WTC11 (cell line): ENCODE data around the gene DSN1.

Experiments
- ETV6 ChIP-seq: sonication (generic); formaldehyde crosslinking; IDR thresholded peaks from 2 replicates; pipeline ENCODE4 v1.8.1; 2022; ENCODE audit warnings: mild to moderate bottlenecking, missing genetic modification reagents
- FOXJ3 ChIP-seq: sonication (generic); formaldehyde crosslinking; IDR thresholded peaks from 2 replicates; pipeline ENCODE4 v1.9.0; 2021; ENCODE audit warnings: missing genetic modification reagents, mild to moderate bottlenecking, borderline replicate concordance
- FOXK1 ChIP-seq: sonication (generic); formaldehyde crosslinking; IDR thresholded peaks from 2 replicates; pipeline ENCODE4 v1.8.0; 2022; ENCODE audit warnings: mild to moderate bottlenecking, moderate library complexity, missing genetic modification reagents
- FOXP1 ChIP-seq: sonication (generic); formaldehyde crosslinking; IDR thresholded peaks from 2 replicates; pipeline ENCODE4 v1.8.0; 2022; ENCODE audit warnings: missing genetic modification reagents, mild to moderate bottlenecking, moderate library complexity, borderline replicate concordance
- JUN ChIP-seq: sonication (generic); formaldehyde crosslinking; IDR thresholded peaks from 2 replicates; pipeline ENCODE4 v1.8.0; 2023; ENCODE audit warnings: mild to moderate bottlenecking, missing genetic modification reagents
- MLX ChIP-seq: sonication (generic); formaldehyde crosslinking; IDR thresholded peaks from 2 replicates; pipeline ENCODE4 v1.8.1; 2023; ENCODE audit warnings: mild to moderate bottlenecking, missing genetic modification reagents, moderate library complexity
- NR2C2 ChIP-seq: sonication (generic); formaldehyde crosslinking; IDR thresholded peaks from 2 replicates; pipeline ENCODE4 v1.8.0; 2022; ENCODE audit warnings: mild to moderate bottlenecking, missing genetic modification reagents
- NR3C1 ChIP-seq: sonication (generic); formaldehyde crosslinking; conservative IDR thresholded peaks from 2 replicates; pipeline ENCODE4 v1.8.1; 2023; ENCODE audit warnings: low read depth, mild to moderate bottlenecking, missing genetic modification reagents
- SMAD3 ChIP-seq: sonication (generic); formaldehyde crosslinking; IDR thresholded peaks from 2 replicates; pipeline ENCODE4 v1.8.0; 2022; ENCODE audit warnings: missing genetic modification reagents, mild to moderate bottlenecking, borderline replicate concordance
- SP1 ChIP-seq: sonication (generic); formaldehyde crosslinking; conservative IDR thresholded peaks from 2 replicates; pipeline ENCODE4 v1.8.1; 2022; ENCODE audit warnings: missing genetic modification reagents
- TF ChIP-seq, protein P1 (sequence below): fragments of 200-600 bp; IDR thresholded peaks from 2 replicates; pipeline ENCODE4 v1.8.0; 2022; ENCODE audit warnings: antibody characterized with exemption
- TF ChIP-seq, protein P2 (sequence below): sonication (generic); formaldehyde crosslinking; IDR thresholded peaks from 2 replicates; pipeline ENCODE4 v1.8.0; 2022; ENCODE audit warnings: mild to moderate bottlenecking, missing genetic modification reagents

- TF ChIP-seq MLX (no peak), SMAD3 (CRISPR knock-in tag) (no peak), FOXK1 (CRISPR knock-in tag) (no peak), FOXJ3 (CRISPR knock-in tag) (no peak), NR2C2 (no peak), JUN (CRISPR knock-in tag) (no peak), SP1 (CRISPR knock-in tag) (no peak), ETV6 (no peak), FOXP1 (no peak), NR3C1 (CRISPR knock-in tag) (no peak)
- TF ChIP-seq, protein P1, sequence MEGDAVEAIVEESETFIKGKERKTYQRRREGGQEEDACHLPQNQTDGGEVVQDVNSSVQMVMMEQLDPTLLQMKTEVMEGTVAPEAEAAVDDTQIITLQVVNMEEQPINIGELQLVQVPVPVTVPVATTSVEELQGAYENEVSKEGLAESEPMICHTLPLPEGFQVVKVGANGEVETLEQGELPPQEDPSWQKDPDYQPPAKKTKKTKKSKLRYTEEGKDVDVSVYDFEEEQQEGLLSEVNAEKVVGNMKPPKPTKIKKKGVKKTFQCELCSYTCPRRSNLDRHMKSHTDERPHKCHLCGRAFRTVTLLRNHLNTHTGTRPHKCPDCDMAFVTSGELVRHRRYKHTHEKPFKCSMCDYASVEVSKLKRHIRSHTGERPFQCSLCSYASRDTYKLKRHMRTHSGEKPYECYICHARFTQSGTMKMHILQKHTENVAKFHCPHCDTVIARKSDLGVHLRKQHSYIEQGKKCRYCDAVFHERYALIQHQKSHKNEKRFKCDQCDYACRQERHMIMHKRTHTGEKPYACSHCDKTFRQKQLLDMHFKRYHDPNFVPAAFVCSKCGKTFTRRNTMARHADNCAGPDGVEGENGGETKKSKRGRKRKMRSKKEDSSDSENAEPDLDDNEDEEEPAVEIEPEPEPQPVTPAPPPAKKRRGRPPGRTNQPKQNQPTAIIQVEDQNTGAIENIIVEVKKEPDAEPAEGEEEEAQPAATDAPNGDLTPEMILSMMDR, result no peak
- TF ChIP-seq, protein P2, sequence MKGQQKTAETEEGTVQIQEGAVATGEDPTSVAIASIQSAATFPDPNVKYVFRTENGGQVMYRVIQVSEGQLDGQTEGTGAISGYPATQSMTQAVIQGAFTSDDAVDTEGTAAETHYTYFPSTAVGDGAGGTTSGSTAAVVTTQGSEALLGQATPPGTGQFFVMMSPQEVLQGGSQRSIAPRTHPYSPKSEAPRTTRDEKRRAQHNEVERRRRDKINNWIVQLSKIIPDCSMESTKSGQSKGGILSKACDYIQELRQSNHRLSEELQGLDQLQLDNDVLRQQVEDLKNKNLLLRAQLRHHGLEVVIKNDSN (CRISPR knock-in tag), result no peak
Observed at GRCh38 chr20:36815454-36816091, 42.0 kb upstream of the DSN1 start.
